Esophagus muscularis mucosa (tissue), 4 donors: ENCODE results near the gene PLCD1. TPM values are rescaled to one million over a fixed set of nuclear protein-coding genes. Genes with fewer than 3 reads are reported as not detected.

Source experiments
- DNase-seq: peaks from one replicate; pipeline ENCODE4 v3.0.0-alpha.2; 2017; ENCODE audit errors: extremely low spot score
- H3K27ac ChIP-seq, 4 donors: fragments of 200-600 bp; sonication (generic); replicated peaks in 1 of 4; 1 replicate in 3 of 4; 2 replicates in 1 of 4; pipeline ENCODE4 v1.5.1; 2016 to 2019; ENCODE audit warnings: mild to moderate bottlenecking in 1 of 4
- H3K27me3 ChIP-seq, 4 donors: fragments of 200-600 bp; sonication (generic); one replicate each; pipeline versions ENCODE4 v1.5.1 to v1.6.0; 2016 to 2019
- H3K36me3 ChIP-seq, 4 donors: fragments of 200-600 bp; sonication (generic); one replicate each; pipeline ENCODE4 v1.5.1; 2016 to 2019
- H3K4me1 ChIP-seq, 4 donors: fragments of 200-600 bp; sonication (generic); one replicate each; pipeline ENCODE4 v1.5.1; 2016 to 2019
- H3K4me3 ChIP-seq, 4 donors: fragments of 200-600 bp; sonication (generic); 1 replicate in 2 of 4; 2 replicates in 2 of 4; pipeline ENCODE4 v1.5.1; 2016 to 2019; ENCODE audit warnings: mild to moderate bottlenecking in 4 of 4, moderate library complexity in 1 of 4
- H3K9me3 ChIP-seq, 4 donors: fragments of 200-600 bp; sonication (generic); 1 replicate in 3 of 4; 2 replicates in 1 of 4; pipeline ENCODE4 v1.5.1; 2016 to 2019
- EP300 ChIP-seq: sonication (generic); formaldehyde crosslinking; IDR thresholded peaks from one replicate; pipeline ENCODE4 v1.6.1; 2017; ENCODE audit warnings: antibody characterized with exemption
- POLR2A ChIP-seq: fragments of 450-650 bp; IDR thresholded peaks from one replicate; pipeline ENCODE4 v1.6.1; 2017; ENCODE audit warnings: antibody characterized with exemption, moderate library complexity, mild to moderate bottlenecking, low read depth
- POLR2AphosphoS5 ChIP-seq, 2 donors: sonication (generic); formaldehyde crosslinking; IDR thresholded peaks; one replicate each; pipeline ENCODE4 v1.6.1; 2017; ENCODE audit warnings: antibody characterized with exemption in 2 of 2
- WGBS: methylation state at CpG from one replicate; pipeline ENCODE4 v1.1.5; 2018; 5-methylcytosine and 5-hydroxymethylcytosine counted together
- intact Hi-C: fragments of 100-400 bp; cut with DNase I; formaldehyde crosslinking; loops from one replicate; pipeline ENCODE4 v1.15.1; 2023
- total RNA-seq, 4 donors: library from RNA; depleted of rRNA; stranded (reverse); fragments of >200 nt; gene quantifications; one replicate each; pipeline versions ENCODE4 v1.1.0 to v1.2.1, GENCODE V29; 2016
- TF ChIP-seq, protein P1 (sequence below), 3 experiments: fragments of 200-600 bp in 2 of 3; fragments of 450-650 bp in 1 of 3; sonication (generic) in 2 of 3; IDR thresholded peaks; one replicate each; pipeline ENCODE4 v1.5.1; 2017 to 2019; ENCODE audit warnings: antibody characterized with exemption in 3 of 3, mild to moderate bottlenecking in 2 of 3, moderate library complexity in 1 of 3

Gene PLCD1
- total RNA-seq, 4 donors from 2014 or later: 21.0 to 35.3 (median 28.5) TPM

DNA sequence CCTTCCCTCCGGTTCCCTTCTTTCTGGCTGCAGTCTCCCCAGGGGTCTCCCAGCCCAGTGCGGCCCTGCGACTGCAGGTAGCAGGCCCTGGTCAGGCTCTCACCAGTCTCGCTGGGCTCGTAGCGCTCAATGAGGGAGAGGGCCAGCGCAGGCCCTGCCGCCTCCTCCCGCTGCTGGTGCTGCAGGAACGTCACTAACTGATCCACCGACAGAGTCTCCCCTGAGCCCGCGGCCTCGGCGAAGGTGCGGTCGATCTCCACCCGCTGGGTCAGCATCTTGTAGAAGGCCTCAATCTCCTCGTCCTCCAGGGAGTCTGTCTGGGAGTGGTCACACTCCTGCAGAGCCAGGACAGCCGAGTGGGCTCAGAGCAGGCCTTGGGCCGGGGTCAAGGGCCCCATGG is 18.3 kb downstream of the PLCD1 start:
- H3K27me3 ChIP-seq: no peaks in the 10 kb centered on the region
- H3K27ac ChIP-seq: no peak overlapping the region
- DNase-seq: no peak
- no peaks in the 10 kb centered on the region for H3K4me1 ChIP-seq
- 89% methylated on average over 17 of the region's 21 CpGs for WGBS
- intact Hi-C loops: no loop called here
- H3K36me3 ChIP-seq: peaks cover 23 to 83% (median 64%) of the 10 kb centered on the region in 4 donors
- H3K9me3 ChIP-seq: peaks cover 0 to 4% (median 1%) of the 10 kb centered on the region in 4 donors
- no peak overlapping the region for H3K4me3 ChIP-seq
- TF ChIP-seq POLR2AphosphoS5 (IDR thresholded peaks at IDR 0.05) (no peak), EP300 (no peak), POLR2A (no peak)
- TF ChIP-seq, protein P1, sequence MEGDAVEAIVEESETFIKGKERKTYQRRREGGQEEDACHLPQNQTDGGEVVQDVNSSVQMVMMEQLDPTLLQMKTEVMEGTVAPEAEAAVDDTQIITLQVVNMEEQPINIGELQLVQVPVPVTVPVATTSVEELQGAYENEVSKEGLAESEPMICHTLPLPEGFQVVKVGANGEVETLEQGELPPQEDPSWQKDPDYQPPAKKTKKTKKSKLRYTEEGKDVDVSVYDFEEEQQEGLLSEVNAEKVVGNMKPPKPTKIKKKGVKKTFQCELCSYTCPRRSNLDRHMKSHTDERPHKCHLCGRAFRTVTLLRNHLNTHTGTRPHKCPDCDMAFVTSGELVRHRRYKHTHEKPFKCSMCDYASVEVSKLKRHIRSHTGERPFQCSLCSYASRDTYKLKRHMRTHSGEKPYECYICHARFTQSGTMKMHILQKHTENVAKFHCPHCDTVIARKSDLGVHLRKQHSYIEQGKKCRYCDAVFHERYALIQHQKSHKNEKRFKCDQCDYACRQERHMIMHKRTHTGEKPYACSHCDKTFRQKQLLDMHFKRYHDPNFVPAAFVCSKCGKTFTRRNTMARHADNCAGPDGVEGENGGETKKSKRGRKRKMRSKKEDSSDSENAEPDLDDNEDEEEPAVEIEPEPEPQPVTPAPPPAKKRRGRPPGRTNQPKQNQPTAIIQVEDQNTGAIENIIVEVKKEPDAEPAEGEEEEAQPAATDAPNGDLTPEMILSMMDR (IDR thresholded peaks at IDR 0.05): no peak

DNA sequence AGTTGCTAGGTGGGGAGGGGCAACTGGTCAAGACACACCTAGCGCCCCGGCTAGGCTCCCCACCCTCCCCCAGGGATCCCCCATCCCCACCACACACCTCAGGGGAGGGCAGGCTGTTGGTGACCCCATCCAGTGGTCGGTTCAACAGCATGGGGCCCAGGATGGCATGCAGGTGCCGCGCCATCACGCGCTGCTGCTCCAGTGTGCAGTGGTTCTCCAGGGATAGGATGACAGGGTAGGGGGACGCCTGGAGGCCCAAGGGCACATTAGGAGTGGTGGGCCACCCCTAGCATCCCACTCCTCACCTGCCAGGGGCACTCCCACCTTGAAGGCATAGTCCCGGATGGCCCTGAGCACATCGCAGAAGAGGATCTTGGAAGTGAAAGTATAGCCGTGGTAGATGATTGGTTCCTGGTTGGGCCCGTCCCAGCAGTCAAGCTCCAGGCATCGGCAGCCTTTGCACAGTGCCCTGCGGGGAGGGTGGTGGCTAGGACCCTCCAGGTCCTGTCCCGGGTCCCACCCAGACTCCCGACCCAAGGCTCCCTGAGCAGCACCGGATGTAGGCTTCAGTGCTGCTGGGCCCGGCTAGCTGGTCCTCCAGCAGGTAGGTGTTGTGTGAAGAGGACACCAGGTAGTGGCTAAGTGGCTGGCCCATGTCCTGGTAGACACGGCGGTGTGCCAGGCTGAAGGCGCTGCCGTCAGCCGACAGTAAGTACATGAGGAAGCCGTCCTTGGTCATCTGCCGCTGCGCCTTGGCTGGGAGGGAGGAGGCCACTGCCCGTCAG is 19.4 kb downstream of the PLCD1 start:
- WGBS: 91% methylated on average over 16 of the region's 27 CpGs
- no peak for TF ChIP-seq POLR2AphosphoS5 (IDR thresholded peaks at IDR 0.05)
- TF ChIP-seq POLR2A: no peak
- no peak for TF ChIP-seq EP300
- TF ChIP-seq, protein P1 (IDR thresholded peaks at IDR 0.05): no peak
- Histone ChIP-seq H3K4me1 (peaks cover 0 to 7% (median 0%) of the 10 kb centered on the region in 4 donors), H3K4me3 (no peak overlapping the region), H3K36me3 (peaks cover 12 to 82% (median 57%) of the 10 kb centered on the region in 4 donors), H3K27me3 (no peaks in the 10 kb centered on the region), H3K9me3 (no peaks in the 10 kb centered on the region), H3K27ac (no peak overlapping the region)
- DNase-seq: no peak
- intact Hi-C loops: no loop called here

DNA sequence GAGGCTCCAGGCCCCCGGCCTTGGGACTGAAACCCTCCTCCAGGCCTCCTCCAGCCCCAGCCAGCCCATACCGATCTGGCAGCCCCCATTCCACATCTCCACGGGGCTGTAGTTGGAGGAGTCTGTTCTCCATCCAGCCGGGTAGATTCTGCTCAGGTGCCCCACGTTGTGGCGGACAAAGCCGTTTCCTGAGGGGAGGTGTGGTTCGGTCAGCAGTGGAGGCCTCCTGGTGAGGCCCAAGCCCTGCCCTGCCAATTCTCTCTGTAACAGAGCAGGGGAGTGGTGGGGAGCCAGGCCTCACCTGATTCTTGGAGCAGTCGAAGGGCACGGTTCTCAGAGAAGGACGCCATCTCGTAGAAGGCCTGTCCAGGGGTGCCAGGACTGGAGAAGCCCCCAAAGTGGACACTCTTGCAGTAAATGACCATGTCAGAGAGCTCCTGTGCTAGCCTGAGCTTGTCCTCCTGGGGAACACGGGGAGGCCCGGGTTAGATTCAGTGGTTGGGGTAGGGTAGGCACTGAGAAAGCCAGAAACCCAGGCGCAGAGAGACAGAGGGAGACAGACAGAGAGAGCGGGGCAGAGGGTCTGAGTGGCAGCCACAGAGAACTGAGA is 20.4 kb downstream of the PLCD1 start:
- H3K4me1 ChIP-seq: peaks cover 0 to 9% (median 7%) of the 10 kb centered on the region in 4 donors
- intact Hi-C loops: no loop called here
- H3K27me3 ChIP-seq: no peaks in the 10 kb centered on the region
- WGBS: 84% methylated on average over 5 of the region's 16 CpGs
- no peak overlapping the region for H3K4me3 ChIP-seq
- no peak overlapping the region for H3K27ac ChIP-seq
- H3K9me3 ChIP-seq: no peaks in the 10 kb centered on the region
- TF ChIP-seq POLR2A (no peak), EP300 (no peak), POLR2AphosphoS5 (IDR thresholded peaks at IDR 0.05) (no peak)
- TF ChIP-seq, protein P1 (IDR thresholded peaks at IDR 0.05): no peak
- H3K36me3 ChIP-seq: peaks cover 10 to 72% (median 51%) of the 10 kb centered on the region in 4 donors
- DNase-seq: no peak

DNA sequence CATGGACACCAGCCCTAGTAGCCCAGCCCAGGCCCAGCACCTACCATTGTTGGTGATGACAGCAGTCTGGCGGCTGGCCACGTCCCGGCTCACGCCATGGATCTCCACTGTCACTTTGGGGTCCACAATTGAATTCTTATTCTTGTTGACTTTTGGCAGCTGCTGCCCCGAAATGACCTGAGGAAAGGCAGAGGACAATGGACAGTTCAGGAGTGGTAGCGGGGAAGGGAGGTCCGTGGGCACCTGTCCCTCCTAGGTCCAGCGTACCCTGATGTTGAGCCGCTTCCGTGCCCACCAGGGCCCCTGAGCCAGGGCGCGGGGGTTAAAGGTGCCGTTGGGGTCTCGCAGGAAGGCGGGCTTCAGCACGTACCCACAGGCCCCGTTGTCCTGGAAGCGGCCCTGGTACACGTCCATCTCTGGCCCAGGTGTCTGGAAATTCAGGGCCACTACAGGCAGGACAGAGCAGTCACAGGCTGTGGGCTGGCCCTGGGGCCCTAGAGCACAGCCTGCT is 21.2 kb downstream of the PLCD1 start:
- DNase-seq: no peak
- Histone ChIP-seq H3K27ac (no peak overlapping the region), H3K9me3 (no peaks in the 10 kb centered on the region), H3K4me3 (no peak overlapping the region), H3K36me3 (peaks cover 10 to 71% (median 51%) of the 10 kb centered on the region in 4 donors), H3K27me3 (no peaks in the 10 kb centered on the region), H3K4me1 (peaks cover 0 to 18% (median 14%) of the 10 kb centered on the region in 4 donors)
- 81% methylated on average over 7 of the region's 19 CpGs for whole genome bisulfite sequencing
- TF ChIP-seq, protein P1 (IDR thresholded peaks at IDR 0.05): no peak
- TF ChIP-seq POLR2A (no peak), POLR2AphosphoS5 (IDR thresholded peaks at IDR 0.05) (no peak), EP300 (no peak)
- intact Hi-C loops: no loop called here
